Right renal cortex interstitium (tissue), 3 donors: ENCODE results near the gene COX6A1. TPM values are rescaled to one million over a fixed set of nuclear protein-coding genes. Genes with fewer than 3 reads are reported as not detected.

Source experiments
- DNase-seq, 3 donors: peaks; one replicate each; pipeline ENCODE4 v3.0.0-alpha.2; 2013; ENCODE audit warnings: low read depth in 3 of 3, low spot score in 2 of 3
- polyA plus RNA-seq, 3 donors: library from polyadenylated mRNA; unstranded; fragments of 120-200 nt; gene quantifications; one replicate each; pipeline ENCODE4 v1.2.1, GENCODE V29; 2013; ENCODE audit not compliant: insufficient read length in 3 of 3

Gene COX6A1
- 100 to 1,000 TPM; 293 to 339 (median 323) TPM for polyA plus RNA-seq

- DNase-seq: peak in 2 of 3 donors; percentile 85 to 89
Measured at GRCh38 chr12:120437735-120438494, at the start of gene COX6A1. Gene COX6A1 (plus strand): TSS chr12:120438113. CDS start chr12:120438127, 14 bp downstream.

- no peak for DNase-seq
Measured at GRCh38 chr12:120388691-120389481, 49.0 kb upstream of the COX6A1 start.

GRCh38 chr12:120390540-120391120 is 47.3 kb upstream of the COX6A1 start:
- no peak for DNase-seq

- no peak for DNase-seq
Measured at GRCh38 chr12:120394483-120395367, 43.2 kb upstream of the COX6A1 start.

- DNase-seq: no peak
Measured at GRCh38 chr12:120397824-120398540, 39.9 kb upstream of the COX6A1 start.

DNA sequence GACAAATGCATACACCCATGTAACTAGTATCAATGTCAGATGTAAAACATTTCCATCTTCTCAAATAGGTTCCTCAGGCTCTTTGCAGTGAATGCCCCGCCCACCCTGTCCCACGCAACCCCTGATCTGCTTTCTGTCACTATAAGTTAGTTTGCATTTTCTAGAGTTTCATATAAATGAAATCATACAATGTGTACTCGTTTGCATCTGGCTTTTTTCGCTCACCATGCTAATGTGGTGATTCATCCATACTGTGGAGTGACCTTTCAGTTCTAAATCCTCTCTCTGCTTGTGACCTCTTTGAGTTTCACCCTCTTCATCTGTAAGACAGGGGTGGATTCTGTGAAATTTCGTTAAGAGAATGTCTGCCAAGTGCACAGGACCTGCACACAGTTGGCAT is 38.4 kb upstream of the COX6A1 start:
- DNase-seq: no peak

DNA sequence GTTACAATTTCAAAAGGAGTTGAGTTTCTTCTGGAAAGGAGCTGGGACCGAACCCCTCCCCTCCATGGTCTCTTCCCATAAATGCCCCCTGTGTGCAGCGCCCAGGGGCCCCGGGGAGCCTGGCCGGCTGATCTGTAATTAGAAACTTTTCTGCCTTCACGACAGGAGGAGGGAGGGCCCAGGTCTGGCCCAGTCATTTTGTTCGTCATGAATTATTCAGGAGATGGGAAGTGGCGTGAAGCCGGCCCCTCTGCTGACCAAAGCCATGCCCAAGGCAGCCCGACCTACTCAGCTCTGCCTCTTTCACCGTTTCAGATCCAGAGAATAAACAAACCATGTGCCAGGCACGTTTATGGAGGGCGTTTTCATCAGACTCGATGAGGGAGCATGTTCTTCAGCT is 35.7 kb upstream of the COX6A1 start:
- DNase-seq: no peak

GRCh38 chr12:120403869-120404268 is 34.0 kb upstream of the COX6A1 start:
- no peak for DNase-seq

- no peak for DNase-seq
Measured at GRCh38 chr12:120404271-120404670, 33.6 kb upstream of the COX6A1 start.

DNA sequence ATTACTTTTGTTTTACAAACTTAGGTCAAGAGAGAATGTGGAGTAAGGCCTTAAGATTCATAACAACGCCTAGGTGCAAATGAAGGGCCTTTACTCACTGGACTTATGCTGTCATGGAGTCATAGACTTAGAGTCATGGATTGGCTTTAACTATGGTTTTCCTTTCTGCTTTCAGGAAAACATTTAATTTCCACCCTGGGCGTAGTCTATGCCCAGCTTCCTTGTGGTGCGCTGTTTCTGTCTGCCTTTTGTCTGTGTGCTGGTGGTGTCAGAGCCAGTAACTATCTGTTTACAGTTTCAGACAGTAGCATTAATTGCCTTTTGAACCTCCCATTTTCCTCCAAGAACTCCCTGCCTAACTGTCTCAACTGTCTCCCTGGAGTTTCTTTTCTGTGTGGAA is 31.8 kb upstream of the COX6A1 start:
- no peak for DNase-seq

DNA sequence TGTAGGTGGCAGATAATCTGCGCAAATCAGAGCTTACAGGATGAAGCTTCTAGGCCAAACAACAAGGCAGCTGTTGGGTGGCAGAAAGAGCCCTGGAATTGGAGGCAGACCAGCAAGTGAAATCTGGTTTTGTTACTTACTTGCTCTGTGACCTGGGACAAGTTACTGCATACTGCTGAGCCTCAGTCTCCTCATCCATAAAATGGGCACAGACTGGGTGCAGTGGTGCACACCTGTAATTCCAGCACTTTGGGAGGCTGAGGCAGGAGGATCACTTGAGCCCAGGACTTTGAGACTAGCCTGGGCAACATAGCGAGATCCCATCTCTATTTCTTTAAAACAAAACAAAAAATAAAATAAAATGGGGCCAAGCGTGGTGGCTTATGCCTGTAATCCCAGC is 31.4 kb upstream of the COX6A1 start:
- DNase-seq: no peak

DNA sequence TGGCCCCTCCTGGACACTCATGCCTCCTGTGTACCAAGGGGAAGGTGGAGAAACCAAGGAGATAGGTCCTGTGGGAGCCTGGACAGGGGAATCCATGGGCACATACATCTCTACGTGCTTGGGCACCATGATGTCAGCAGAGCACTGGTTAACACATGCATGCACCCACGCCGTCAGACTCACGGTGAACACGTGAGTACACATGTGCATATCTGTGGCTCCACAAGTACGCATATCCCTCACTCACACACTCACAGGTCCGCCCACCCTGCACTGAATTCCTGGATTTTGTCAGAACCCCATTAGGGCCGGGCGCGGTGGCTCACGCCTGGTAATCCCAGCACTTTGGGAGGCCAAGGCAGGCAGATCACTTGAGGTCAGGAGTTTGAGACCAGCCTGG is 29.1 kb upstream of the COX6A1 start:
- no peak for DNase-seq

DNA sequence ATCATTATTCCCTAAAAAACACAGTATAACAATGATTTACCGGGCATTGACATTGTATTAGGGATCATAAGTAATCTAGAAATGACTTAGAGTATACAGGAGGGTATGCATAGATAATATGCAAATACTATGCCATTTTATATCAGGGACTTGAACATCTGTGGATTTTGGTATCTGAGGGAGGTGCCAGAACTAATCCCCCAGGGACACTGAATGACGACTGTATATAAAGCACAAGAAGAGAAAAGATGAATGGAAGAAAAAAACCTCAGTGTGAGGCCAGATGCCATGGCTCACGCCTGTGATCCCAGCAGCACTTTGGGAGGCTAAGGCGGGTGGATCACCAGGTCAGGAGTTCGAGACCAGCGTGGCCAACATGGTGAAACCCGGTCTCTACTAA is 25.5 kb upstream of the COX6A1 start:
- DNase-seq: no peak

GRCh38 chr12:120413901-120414695 is 23.8 kb upstream of the COX6A1 start:
- DNase-seq: peak in 2 of 3 donors; percentile 77 to 80

GRCh38 chr12:120416490-120417216 is 21.3 kb upstream of the COX6A1 start:
- DNase-seq: no peak

GRCh38 chr12:120417917-120418580 is 19.9 kb upstream of the COX6A1 start:
- DNase-seq: no peak

DNA sequence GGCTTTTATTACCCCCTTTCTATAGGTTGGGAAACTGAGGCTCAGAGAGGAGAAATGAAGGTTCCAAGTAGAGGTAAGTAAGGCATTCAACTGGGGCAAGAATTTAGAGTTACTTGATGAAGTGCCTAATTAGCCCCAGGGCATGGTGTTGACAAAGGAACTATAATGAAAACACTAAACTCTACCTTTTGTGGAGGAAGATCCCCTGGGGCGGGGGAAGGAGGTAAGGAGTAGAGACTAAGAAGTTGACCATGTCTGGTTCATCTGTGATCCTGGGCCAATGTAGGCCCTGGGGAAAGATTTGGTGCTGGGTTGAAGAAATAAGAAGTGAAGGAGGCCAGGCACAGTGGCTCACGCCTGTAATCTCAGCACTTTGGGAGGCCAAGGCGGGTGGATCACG is 16.2 kb upstream of the COX6A1 start:
- no peak for DNase-seq

GRCh38 chr12:120422892-120423456 is 14.9 kb upstream of the COX6A1 start:
- DNase-seq: no peak
